A549 (cell line): ENCODE data around the gene TXNRD2.

Source experiments
- NPAS2 ChIP-seq: fragments of 250-450 bp; sonication (Bioruptor Pico); IDR thresholded peaks from 2 replicates; pipeline ENCODE4 v1.8.0; 2022; ENCODE audit warnings: mild to moderate bottlenecking, moderate library complexity, borderline replicate concordance
- POLR2A ChIP-seq: IDR thresholded peaks from 2 replicates; pipeline ENCODE4 v1.6.1; 2012; ENCODE audit warnings: mild to moderate bottlenecking, low read length
- TF ChIP-seq, protein P1 (sequence below): fragments of >200 bp; sonication (Bioruptor Twin); formaldehyde crosslinking; IDR thresholded peaks from 3 replicates; pipeline ENCODE4 v1.5.1; 2016

DNA sequence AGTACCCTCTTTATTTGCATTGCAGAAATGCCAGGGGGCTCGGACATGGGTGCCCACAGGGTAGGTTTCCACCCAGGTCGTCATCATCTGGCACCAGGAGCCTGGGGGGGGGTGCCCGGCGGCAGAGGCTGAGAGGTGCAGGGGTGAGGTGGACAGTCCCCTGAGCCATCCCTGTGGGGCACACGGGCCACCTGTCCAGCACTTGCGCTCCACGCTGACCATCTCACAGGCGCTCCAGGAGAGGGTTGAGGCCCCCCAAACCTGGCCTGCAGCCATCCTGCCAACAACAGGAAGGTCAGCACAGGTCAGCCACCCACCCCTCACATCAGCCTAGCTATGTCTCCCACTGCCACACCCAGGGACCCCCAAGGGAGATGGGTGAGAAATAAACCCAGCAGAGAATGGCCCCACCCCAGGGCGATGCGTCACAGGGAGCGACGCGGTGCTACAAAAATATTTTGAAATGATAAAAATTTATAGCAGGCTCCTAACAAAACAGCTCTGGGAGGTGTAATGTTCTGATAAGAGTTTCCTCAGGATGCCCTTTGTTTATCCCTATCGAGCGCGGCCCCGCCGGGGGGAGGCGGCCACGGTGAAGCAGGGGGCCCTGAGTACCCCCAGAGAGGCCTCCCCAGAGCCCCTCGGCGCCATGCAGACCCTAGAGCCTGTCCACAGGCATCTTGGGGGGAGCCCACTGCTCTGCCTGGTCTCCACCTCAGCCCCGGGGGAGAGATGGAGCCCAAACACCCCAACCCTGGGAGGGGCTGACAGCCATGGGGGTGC is 65.9 kb downstream of the TXNRD2 start:
- TF ChIP-seq, protein P1, sequence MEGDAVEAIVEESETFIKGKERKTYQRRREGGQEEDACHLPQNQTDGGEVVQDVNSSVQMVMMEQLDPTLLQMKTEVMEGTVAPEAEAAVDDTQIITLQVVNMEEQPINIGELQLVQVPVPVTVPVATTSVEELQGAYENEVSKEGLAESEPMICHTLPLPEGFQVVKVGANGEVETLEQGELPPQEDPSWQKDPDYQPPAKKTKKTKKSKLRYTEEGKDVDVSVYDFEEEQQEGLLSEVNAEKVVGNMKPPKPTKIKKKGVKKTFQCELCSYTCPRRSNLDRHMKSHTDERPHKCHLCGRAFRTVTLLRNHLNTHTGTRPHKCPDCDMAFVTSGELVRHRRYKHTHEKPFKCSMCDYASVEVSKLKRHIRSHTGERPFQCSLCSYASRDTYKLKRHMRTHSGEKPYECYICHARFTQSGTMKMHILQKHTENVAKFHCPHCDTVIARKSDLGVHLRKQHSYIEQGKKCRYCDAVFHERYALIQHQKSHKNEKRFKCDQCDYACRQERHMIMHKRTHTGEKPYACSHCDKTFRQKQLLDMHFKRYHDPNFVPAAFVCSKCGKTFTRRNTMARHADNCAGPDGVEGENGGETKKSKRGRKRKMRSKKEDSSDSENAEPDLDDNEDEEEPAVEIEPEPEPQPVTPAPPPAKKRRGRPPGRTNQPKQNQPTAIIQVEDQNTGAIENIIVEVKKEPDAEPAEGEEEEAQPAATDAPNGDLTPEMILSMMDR, result no peak
- TF ChIP-seq NPAS2 (no peak), POLR2A (no peak)
